ENCODE measurements around the gene GCAT. TPM values are rescaled to one million over a fixed set of nuclear protein-coding genes. Genes with fewer than 3 reads are reported as not detected.

The GCAT gene
- total and polyA plus RNA-seq, 9 of the 15 experiments (the other 6 are each of a cell fraction or from before 2014, with no cell fraction given): 1.9 to 69.9 (median 26.4) TPM

- H3K9me1 ChIP-seq (ENCODE audit: control insufficient read depth, insufficient read depth, low read length): no peaks in the 10 kb centered on the region
- in situ Hi-C loops (cut with MboI) (no loop called here), intact Hi-C loops (cut with micrococcal nuclease) (no loop called here)
- BruUV-seq (replicated peaks): no TSS peak
- no peak within 1 kb of the TSS for H3K27ac ChIP-seq (ENCODE audit: extremely low read depth, low read depth, low read length)
- ATAC-seq (no peak), FAIRE-seq (no peak), DNase-seq (ENCODE audit: extremely low read depth in 1 of 4, low spot score in 3 of 4) (no peak)
- H4K20me1 ChIP-seq (replicated peaks; ENCODE audit: control insufficient read depth, insufficient read depth, low read length): no peaks in the 10 kb centered on the region
- peaks cover 0 to 12% of the 10 kb centered on the region in 2 experiments; a peak in 3 of 5 replicates for H3K4me1 ChIP-seq (replicated peaks in 1 of 2; ENCODE audit: control insufficient read depth in 2 of 2, insufficient read depth in 2 of 2, low read length in 2 of 2)
- H3K27me3 ChIP-seq (ENCODE audit: control insufficient read depth in 2 of 2, insufficient read depth in 2 of 2, low read length in 2 of 2): no peaks in the 10 kb centered on the region
- ChIA-PET POLR2A (no interaction called here), CTCF (ENCODE audit: low intra/inter-chr PET ratio) (no interaction called here)
- no peaks in the 10 kb centered on the region for H3K9me3 ChIP-seq (replicated peaks; ENCODE audit: control insufficient read depth, insufficient read depth, low read depth, low read length)
- peak within 1 kb of the TSS in 1 of 2 experiments; percentile 45; a peak in 2 of 4 replicates for H3K9ac ChIP-seq (ENCODE audit: insufficient read depth in 1 of 2, low read depth in 2 of 2, low read length in 2 of 2)
- no peak within 1 kb of the TSS for H3K4me3 ChIP-seq
- H3K4me2 ChIP-seq (ENCODE audit: insufficient read depth, low read length): no peak within 1 kb of the TSS; the same call in 1 of the 2 replicates
- H3K79me2 ChIP-seq (ENCODE audit: control insufficient read depth, insufficient read depth, low read length): no peaks in the 10 kb centered on the region
- no peaks in the 10 kb centered on the region for H3K36me3 ChIP-seq (ENCODE audit: control insufficient read depth, insufficient read depth, low read length)
- TF ChIP-seq POLR2AphosphoS2 (IDR thresholded peaks at IDR 0.05; ENCODE audit: low read length) (no peak), POLR2G (IDR thresholded peaks at IDR 0.05; ENCODE audit: low read depth, low read length) (peak; percentile 32; the same call in 1 of the 2 replicates)
- 50% methylated on average over 16 of the region's 21 CpGs for WGBS (ENCODE audit: insufficient coverage, low coverage, missing lambda C conversion rate)
- no peak within 1 kb of the TSS for H2AFZ ChIP-seq (ENCODE audit: low read depth, low read length)
Observed at GRCh38 chr22:37823134-37823985, 15.6 kb downstream of the GCAT start, which contains the start of gene GALR3. Gene GALR3 (plus strand): TSS chr22:37823382. CDS start chr22:37823407, 25 bp downstream.
